ENCODE results near the gene NOX1. TPM values are rescaled to one million over a fixed set of nuclear protein-coding genes. Genes with fewer than 3 reads are reported as not detected.

Gene NOX1
- polyA plus RNA-seq, 2 of the 4 experiments (the other 2 are of a cell fraction), result 1.4 TPM; not detected in 1

DNA sequence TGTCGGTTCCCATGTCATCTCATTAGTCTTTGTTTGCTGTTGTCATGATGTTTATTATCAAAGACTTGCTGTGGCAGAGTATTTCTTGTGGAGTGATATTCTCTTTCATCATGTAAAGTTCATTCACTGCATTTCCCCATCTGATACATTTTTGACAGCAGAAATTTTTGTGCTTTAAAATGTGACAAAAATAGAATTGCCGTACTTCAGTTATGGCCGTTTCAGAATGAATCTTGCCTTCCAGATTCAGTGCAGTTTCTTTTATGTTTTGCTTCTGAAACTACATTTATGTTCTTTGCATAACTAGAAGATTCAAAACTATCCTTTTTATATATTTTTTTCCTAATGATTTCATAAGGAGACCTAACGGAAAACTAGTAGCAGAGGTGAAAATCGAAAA lies 44.0 kb downstream of the NOX1 start (continued):
- TF ChIP-seq HOXA7 (CRISPR knock-in tag; IDR thresholded peaks at IDR 0.05) (no peak), PHF8 (IDR thresholded peaks at IDR 0.05; ENCODE audit: borderline replicate concordance, low read depth) (no peak), NPAS2 (CRISPR knock-in tag; IDR thresholded peaks at IDR 0.05; ENCODE audit: borderline replicate concordance) (no peak), POLR2AphosphoS2 (conservative IDR thresholded peaks at IDR 0.05; ENCODE audit: low read length) (no peak), HOXB13 (CRISPR knock-in tag; IDR thresholded peaks at IDR 0.05; ENCODE audit: low read depth) (no peak)

DNA sequence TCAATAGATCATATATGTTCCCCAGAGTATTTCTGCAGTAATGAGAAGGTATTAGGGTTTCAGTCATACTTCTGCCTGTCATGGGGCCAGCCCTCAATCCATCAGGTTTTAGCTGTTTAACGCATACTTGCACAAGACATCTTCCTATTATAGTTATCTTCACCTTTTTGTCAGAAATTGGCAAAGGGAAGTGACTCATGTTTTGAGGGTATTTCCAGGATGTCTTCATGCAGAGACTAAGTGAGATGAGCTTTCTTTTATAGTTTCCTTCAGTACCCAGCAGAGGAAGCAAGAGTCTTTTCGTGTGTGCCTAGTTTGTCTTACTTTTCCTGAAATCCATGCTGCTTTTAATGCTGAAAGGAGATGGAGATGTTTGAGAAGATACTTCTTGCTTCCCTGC lies 44.4 kb downstream of the NOX1 start:
- ATAC-seq, result no peak
- Histone ChIP-seq H3K4me3 (no peak overlapping the region), H3K4me1 (no peaks in the 10 kb centered on the region), H3K9me3 (no peaks in the 10 kb centered on the region), H3K4me2 (no peak overlapping the region), H3K27ac (no peak overlapping the region)
- DNase-seq (ENCODE audit: low read depth in 1 of 2, low spot score in 1 of 2), result no peak
- TF ChIP-seq FOSB (CRISPR knock-in tag; IDR thresholded peaks at IDR 0.05) (no peak), ZFP36 (IDR thresholded peaks at IDR 0.05; ENCODE audit: borderline replicate concordance, partially characterized antibody) (no peak), ZNF302 (CRISPR knock-in tag; IDR thresholded peaks at IDR 0.05) (no peak), RCOR1 (IDR thresholded peaks at IDR 0.05; ENCODE audit: low read depth, low read length) (no peak), EHMT2 (IDR thresholded peaks at IDR 0.05; ENCODE audit: low read depth) (no peak), FOSL2 (IDR thresholded peaks at IDR 0.05) (no peak), FOSL2 (CRISPR knock-in tag; IDR thresholded peaks at IDR 0.05) (peak; percentile 38; the same call in 1 of the 2 replicates), JUN (IDR thresholded peaks at IDR 0.05) (no peak)
- ChIA-PET CTCF (interaction anchor here (0.7 to 1.5 kb wide), 3 partner anchors 8 to 61 kb away, joined by 3 to 5 read pairs (median 4); no protein-coding TSS in a partner anchor), POLR2A (interaction anchor here (1.7 kb wide), 1 partner anchor 9 kb away, joined by 4 read pairs; the partner anchor contains the start of gene CSTF2)
- WGBS (ENCODE audit: missing lambda C conversion rate), result 15% methylated on average over 2 of the region's 2 CpGs
- peak; percentile 81 for FAIRE-seq

DNA sequence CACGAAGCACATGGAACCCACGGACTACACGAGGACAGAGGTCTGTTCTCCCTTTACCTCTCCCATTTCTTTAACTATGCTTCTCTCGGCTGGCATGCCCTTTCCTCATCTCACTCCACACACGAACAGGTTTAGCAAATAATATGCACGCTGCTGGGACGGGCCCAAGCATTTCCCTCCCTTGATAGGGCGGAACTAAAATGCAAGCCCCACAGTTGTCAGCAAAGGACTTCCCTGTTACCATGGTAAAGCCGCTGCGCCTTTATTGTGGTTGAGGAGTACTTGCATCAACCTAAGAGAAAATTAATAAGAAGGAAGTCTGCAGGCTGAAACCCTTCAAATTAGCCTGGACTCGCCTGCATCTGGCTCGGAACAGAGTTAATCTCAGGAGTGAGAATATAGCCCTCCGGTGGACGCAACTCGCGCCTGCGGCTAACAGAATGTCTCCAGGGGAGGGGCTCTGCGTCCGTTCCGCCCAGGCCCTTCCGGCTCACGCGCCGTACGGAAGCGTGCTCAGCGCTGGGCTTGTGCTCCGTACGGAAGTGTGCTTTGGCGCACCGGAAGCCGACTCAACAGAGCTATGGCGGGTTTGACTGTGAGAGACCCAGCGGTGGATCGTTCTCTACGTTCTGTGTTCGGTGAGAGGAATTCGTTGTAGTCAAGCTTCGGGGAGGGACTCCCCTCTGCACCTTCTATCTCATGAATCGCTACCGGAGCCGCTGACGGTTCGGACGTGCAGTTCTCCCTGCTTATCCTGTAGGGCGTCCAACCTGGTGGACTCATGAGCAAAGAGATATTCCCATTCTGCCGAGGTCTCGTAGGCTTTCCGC lies 54.1 kb downstream of the NOX1 start, which contains the start of gene CSTF2:
Gene CSTF2, plus strand, starts transcription at position 555 of the 830 bp plus-strand sequence. Its CDS starts 26 bp downstream, at position 581.
- FAIRE-seq (peak; percentile 94), DNase-seq (ENCODE audit: low read depth in 1 of 2, low spot score in 1 of 2) (peak; percentile 84 to 90), ATAC-seq (peak; percentile 100)
- ChIA-PET CTCF (no interaction called here), POLR2A (interaction anchor here (1.0 to 1.3 kb wide), 2 partner anchors 9 to 571 kb away, joined by 4 read pairs; partner anchors contain the start of gene RPL36A)
- H3K4me1 ChIP-seq, result peaks cover 5% of the 10 kb centered on the region; the same call in 2 of the 3 replicates
- WGBS (ENCODE audit: missing lambda C conversion rate), result 2% methylated on average over 33 of the region's 49 CpGs
- peak within 1 kb of the TSS; percentile 80 to 84 for H3K27ac ChIP-seq
- peak within 1 kb of the TSS; percentile 92 for H3K4me2 ChIP-seq
- TF ChIP-seq PHF8 (IDR thresholded peaks at IDR 0.05; ENCODE audit: borderline replicate concordance, low read depth), result peak; percentile 30; the same call in 1 of the 2 replicates
- no peak for TF ChIP-seq HDAC2 (IDR thresholded peaks at IDR 0.05)
- peak; percentile 65 to 77; a peak in 4 of 5 replicates for TF ChIP-seq JUN (IDR thresholded peaks at IDR 0.05)
- TF ChIP-seq FOXS1 (CRISPR knock-in tag; IDR thresholded peaks at IDR 0.05), result no peak
- no peak for TF ChIP-seq ESRRA (IDR thresholded peaks at IDR 0.05; ENCODE audit: borderline replicate concordance, low read length)
- TF ChIP-seq POLR2A (IDR thresholded peaks at IDR 0.05; ENCODE audit: low read length), result peak; percentile 75
- TF ChIP-seq, protein P1, sequence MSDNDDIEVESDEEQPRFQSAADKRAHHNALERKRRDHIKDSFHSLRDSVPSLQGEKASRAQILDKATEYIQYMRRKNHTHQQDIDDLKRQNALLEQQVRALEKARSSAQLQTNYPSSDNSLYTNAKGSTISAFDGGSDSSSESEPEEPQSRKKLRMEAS (IDR thresholded peaks at IDR 0.05), result peak; percentile 84
- peak; percentile 98 for TF ChIP-seq KDM5A (IDR thresholded peaks at IDR 0.05)
- TF ChIP-seq RNF2 (IDR thresholded peaks at IDR 0.05; ENCODE audit: borderline replicate concordance, low read depth), result peak; percentile 59; the same call in 1 of the 2 replicates
- peak; percentile 1 for TF ChIP-seq ZFP36 (IDR thresholded peaks at IDR 0.05; ENCODE audit: borderline replicate concordance, partially characterized antibody)
- H3K4me3 ChIP-seq, result peak within 1 kb of the TSS; percentile 89
- no peaks in the 10 kb centered on the region for H3K9me3 ChIP-seq

DNA sequence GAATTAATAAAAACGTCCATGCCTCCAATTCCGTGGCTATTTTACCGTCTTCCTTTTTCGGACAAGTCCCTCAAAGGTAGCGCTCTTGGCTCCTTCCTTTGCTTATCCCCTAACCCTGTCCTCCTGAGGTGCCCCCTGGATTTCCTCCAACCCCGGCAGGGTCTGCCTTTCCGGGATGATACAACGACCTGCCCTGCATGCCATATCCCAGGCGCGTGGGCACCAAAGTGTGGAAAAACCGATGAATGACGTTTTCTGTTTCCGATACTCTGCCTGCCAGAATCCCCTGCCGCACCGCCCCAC lies 54.7 kb downstream of the NOX1 start:
- FAIRE-seq, result no peak
- Histone ChIP-seq H3K9me3 (no peaks in the 10 kb centered on the region), H3K4me1 (peaks cover 5% of the 10 kb centered on the region; the same call in 2 of the 3 replicates), H3K4me2 (peak overlapping the region; percentile 92), H3K27ac (peak overlapping the region; percentile 80 to 84), H3K4me3 (peak overlapping the region; percentile 89)
- WGBS (ENCODE audit: missing lambda C conversion rate), result 30% methylated on average over 15 of the region's 15 CpGs
- DNase-seq (ENCODE audit: low read depth in 1 of 2, low spot score in 1 of 2), result no peak
- ChIA-PET POLR2A (no interaction called here), CTCF (no interaction called here)
- ATAC-seq, result no peak; a peak in 2 of 6 replicates
- TF ChIP-seq SREBF2 (IDR thresholded peaks at IDR 0.05), result no peak
- TF ChIP-seq HOXB13 (CRISPR knock-in tag; IDR thresholded peaks at IDR 0.05; ENCODE audit: low read depth), result no peak
- no peak for TF ChIP-seq FOSL2 (IDR thresholded peaks at IDR 0.05)
- TF ChIP-seq FOSL2 (CRISPR knock-in tag; IDR thresholded peaks at IDR 0.05), result no peak
- TF ChIP-seq EP300 (IDR thresholded peaks at IDR 0.05), result no peak
- no peak for TF ChIP-seq POLR2A (IDR thresholded peaks at IDR 0.05; ENCODE audit: low read length)
- TF ChIP-seq, protein P2, sequence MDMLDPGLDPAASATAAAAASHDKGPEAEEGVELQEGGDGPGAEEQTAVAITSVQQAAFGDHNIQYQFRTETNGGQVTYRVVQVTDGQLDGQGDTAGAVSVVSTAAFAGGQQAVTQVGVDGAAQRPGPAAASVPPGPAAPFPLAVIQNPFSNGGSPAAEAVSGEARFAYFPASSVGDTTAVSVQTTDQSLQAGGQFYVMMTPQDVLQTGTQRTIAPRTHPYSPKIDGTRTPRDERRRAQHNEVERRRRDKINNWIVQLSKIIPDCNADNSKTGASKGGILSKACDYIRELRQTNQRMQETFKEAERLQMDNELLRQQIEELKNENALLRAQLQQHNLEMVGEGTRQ (IDR thresholded peaks at IDR 0.05), result no peak
- no peak for TF ChIP-seq KDM1A (IDR thresholded peaks at IDR 0.05; ENCODE audit: low read depth)
- TF ChIP-seq MYC (IDR thresholded peaks at IDR 0.05; ENCODE audit: borderline replicate concordance, low read length), result no peak
- TF ChIP-seq, protein P3, sequence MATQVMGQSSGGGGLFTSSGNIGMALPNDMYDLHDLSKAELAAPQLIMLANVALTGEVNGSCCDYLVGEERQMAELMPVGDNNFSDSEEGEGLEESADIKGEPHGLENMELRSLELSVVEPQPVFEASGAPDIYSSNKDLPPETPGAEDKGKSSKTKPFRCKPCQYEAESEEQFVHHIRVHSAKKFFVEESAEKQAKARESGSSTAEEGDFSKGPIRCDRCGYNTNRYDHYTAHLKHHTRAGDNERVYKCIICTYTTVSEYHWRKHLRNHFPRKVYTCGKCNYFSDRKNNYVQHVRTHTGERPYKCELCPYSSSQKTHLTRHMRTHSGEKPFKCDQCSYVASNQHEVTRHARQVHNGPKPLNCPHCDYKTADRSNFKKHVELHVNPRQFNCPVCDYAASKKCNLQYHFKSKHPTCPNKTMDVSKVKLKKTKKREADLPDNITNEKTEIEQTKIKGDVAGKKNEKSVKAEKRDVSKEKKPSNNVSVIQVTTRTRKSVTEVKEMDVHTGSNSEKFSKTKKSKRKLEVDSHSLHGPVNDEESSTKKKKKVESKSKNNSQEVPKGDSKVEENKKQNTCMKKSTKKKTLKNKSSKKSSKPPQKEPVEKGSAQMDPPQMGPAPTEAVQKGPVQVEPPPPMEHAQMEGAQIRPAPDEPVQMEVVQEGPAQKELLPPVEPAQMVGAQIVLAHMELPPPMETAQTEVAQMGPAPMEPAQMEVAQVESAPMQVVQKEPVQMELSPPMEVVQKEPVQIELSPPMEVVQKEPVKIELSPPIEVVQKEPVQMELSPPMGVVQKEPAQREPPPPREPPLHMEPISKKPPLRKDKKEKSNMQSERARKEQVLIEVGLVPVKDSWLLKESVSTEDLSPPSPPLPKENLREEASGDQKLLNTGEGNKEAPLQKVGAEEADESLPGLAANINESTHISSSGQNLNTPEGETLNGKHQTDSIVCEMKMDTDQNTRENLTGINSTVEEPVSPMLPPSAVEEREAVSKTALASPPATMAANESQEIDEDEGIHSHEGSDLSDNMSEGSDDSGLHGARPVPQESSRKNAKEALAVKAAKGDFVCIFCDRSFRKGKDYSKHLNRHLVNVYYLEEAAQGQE (IDR thresholded peaks at IDR 0.05), result no peak
- TF ChIP-seq, protein P4, sequence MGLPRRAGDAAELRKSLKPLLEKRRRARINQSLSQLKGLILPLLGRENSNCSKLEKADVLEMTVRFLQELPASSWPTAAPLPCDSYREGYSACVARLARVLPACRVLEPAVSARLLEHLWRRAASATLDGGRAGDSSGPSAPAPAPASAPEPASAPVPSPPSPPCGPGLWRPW (IDR thresholded peaks at IDR 0.05), result no peak
- TF ChIP-seq KDM5A (IDR thresholded peaks at IDR 0.05), result no peak

All from A549 (cell line).